Colon (tissue), 2 donors: ENCODE data around the gene RFC4.
"Not testable (repeated sequence)": the region's sequence is repeated elsewhere in the genome, so short reads cannot be mapped to it uniquely, and the experiment has no call there.

Source experiments
- FAIRE-seq: peaks from 2 replicates; lab custom pipeline; 2012; peaks lifted over from hg19 to GRCh38; lab: Jason Lieb, UNC
- donor health status: control.
- donor health status: control.

Gene RFC4

GRCh38 chr3:186806089-186807055 lies at the start of gene RFC4:
Gene RFC4 (minus strand): TSS chr3:186806482. CDS start chr3:186804713, 1,769 bp downstream.
- no peak for FAIRE-seq

- FAIRE-seq, result no peak
Observed at GRCh38 chr3:186854954-186855353, 48.7 kb upstream of the RFC4 start.

- FAIRE-seq, result no peak
Observed at GRCh38 chr3:186854146-186854545, 47.9 kb upstream of the RFC4 start.

- no peak for FAIRE-seq
Observed at GRCh38 chr3:186852994-186853393, 46.7 kb upstream of the RFC4 start.

GRCh38 chr3:186851835-186852234 lies 45.6 kb upstream of the RFC4 start:
- FAIRE-seq, result not testable (repeated sequence)

GRCh38 chr3:186849374-186849975 lies 43.2 kb upstream of the RFC4 start:
- FAIRE-seq, result no peak

GRCh38 chr3:186847437-186847836 lies 41.2 kb upstream of the RFC4 start:
- FAIRE-seq, result no peak

- FAIRE-seq, result no peak
Observed at GRCh38 chr3:186845756-186846155, 39.5 kb upstream of the RFC4 start.

GRCh38 chr3:186844908-186845307 lies 38.6 kb upstream of the RFC4 start:
- FAIRE-seq, result no peak

- FAIRE-seq, result no peak
Observed at GRCh38 chr3:186843039-186843432, 36.8 kb upstream of the RFC4 start.

GRCh38 chr3:186842426-186843038 lies 36.2 kb upstream of the RFC4 start, which contains the start of gene ADIPOQ:
Gene ADIPOQ (plus strand): TSS chr3:186842710. CDS start chr3:186853059, 10,349 bp downstream.
- no peak for FAIRE-seq

GRCh38 chr3:186841620-186842019 lies 35.3 kb upstream of the RFC4 start:
- FAIRE-seq, result no peak

GRCh38 chr3:186839874-186840641 lies 33.8 kb upstream of the RFC4 start:
- FAIRE-seq, result no peak

- FAIRE-seq, result no peak
Observed at GRCh38 chr3:186832276-186832675, 26.0 kb upstream of the RFC4 start.

GRCh38 chr3:186831798-186832197 lies 25.5 kb upstream of the RFC4 start:
- no peak for FAIRE-seq

GRCh38 chr3:186828340-186828739 lies 22.1 kb upstream of the RFC4 start:
- no peak for FAIRE-seq

GRCh38 chr3:186826976-186827857 lies 20.9 kb upstream of the RFC4 start:
- no peak for FAIRE-seq

GRCh38 chr3:186826410-186826975 lies 20.2 kb upstream of the RFC4 start:
- no peak for FAIRE-seq

- no peak for FAIRE-seq
Observed at GRCh38 chr3:186825872-186826409, 19.7 kb upstream of the RFC4 start.

- FAIRE-seq, result no peak
Observed at GRCh38 chr3:186825294-186825821, 19.1 kb upstream of the RFC4 start.
